Measurements from ENCODE around the gene CDKAL1. TPM values are rescaled to one million over a fixed set of nuclear protein-coding genes. Genes with fewer than 3 reads are reported as not detected.

CDKAL1 gene
- total and polyA plus RNA-seq, 2 of the 8 experiments (the other 6 are each of a cell fraction or from before 2014, with no cell fraction given): 8.4 to 24.6 TPM

GRCh38 chr6:20540683-20541082, 6.4 kb downstream of the CDKAL1 start:
- H3K56ac ChIP-seq (replicated peaks; ENCODE audit: insufficient read length, low read depth, low read length): no peak overlapping the region
- CTCF ChIA-PET (ENCODE audit: partially characterized antibody): interaction anchor here (1.3 kb wide), 1 partner anchor 9 kb away, joined by 3 read pairs; no protein-coding TSS in a partner anchor
- 84% methylated on average over 5 of the region's 5 CpGs; no CpG with 5 or more reads in 1 of the 2 experiments for WGBS, 2 experiments (ENCODE audit: extremely low coverage in 1 of 2, insufficient coverage in 1 of 2, insufficient read length in 1 of 2, insufficient replicate concordance in 2 of 2, low coverage in 1 of 2, low lambda C conversion rate in 2 of 2, missing lambda C conversion rate in 1 of 2)
- H2BK15ac ChIP-seq (ENCODE audit: low read length): no peak overlapping the region
- no peak overlapping the region for H3K9ac ChIP-seq (replicated peaks in 1 of 4; ENCODE audit: extremely low read depth in 1 of 4, low read depth in 3 of 4, low read length in 3 of 4)
- H2BK120ac ChIP-seq (replicated peaks; ENCODE audit: low read depth, low read length): no peak overlapping the region
- no peak overlapping the region for H3K4me3 ChIP-seq (ENCODE audit: extremely low read depth in 1 of 4, insufficient read depth in 2 of 4, low read depth in 3 of 4, low read length in 4 of 4)
- no peaks in the 10 kb centered on the region for H3K27me3 ChIP-seq (replicated peaks in 1 of 4; ENCODE audit: control insufficient read depth in 3 of 4, extremely low read depth in 1 of 4, insufficient read depth in 3 of 4, low read length in 3 of 4)
- no peaks in the 10 kb centered on the region for H3K4me1 ChIP-seq (replicated peaks in 1 of 4; ENCODE audit: control insufficient read depth in 3 of 4, insufficient read depth in 4 of 4, low read length in 3 of 4)
- peaks cover 0 to 3% (median 1%) of the 10 kb centered on the region in 4 experiments; a peak in 2 of 8 replicates for H3K36me3 ChIP-seq (ENCODE audit: control insufficient read depth in 2 of 4, insufficient read depth in 4 of 4, low read length in 3 of 4)
- no peaks in the 10 kb centered on the region for H3K23me2 ChIP-seq (ENCODE audit: low read depth, low read length)
- peaks cover 8% of the 10 kb centered on the region for H3K79me1 ChIP-seq (ENCODE audit: low read depth, low read length)
- H3K79me2 ChIP-seq (ENCODE audit: control insufficient read depth in 1 of 2, insufficient read depth in 2 of 2, low read length in 2 of 2): peaks cover 0 to 37% of the 10 kb centered on the region in 2 experiments; a peak in 2 of 4 replicates
- no peak overlapping the region for H3K4ac ChIP-seq (replicated peaks; ENCODE audit: insufficient read length, low read depth, low read length)
- H3K9me3 ChIP-seq (ENCODE audit: insufficient read depth in 2 of 2, low read depth in 1 of 2, low read length in 1 of 2): no peaks in the 10 kb centered on the region
- DNase-seq (ENCODE audit: low read depth in 1 of 2, low spot score in 2 of 2): no peak
- no peak overlapping the region for H2BK5ac ChIP-seq (ENCODE audit: low read depth, low read length)
- H2AK5ac ChIP-seq (ENCODE audit: low read depth, low read length): no peak overlapping the region
- no peak overlapping the region for H3K18ac ChIP-seq (ENCODE audit: extremely low read depth, low read length)
- no peak overlapping the region for H4K91ac ChIP-seq (replicated peaks; ENCODE audit: insufficient read length, low read length)
- H3K14ac ChIP-seq (ENCODE audit: insufficient read length): no peak overlapping the region
- no peak overlapping the region for H4K5ac ChIP-seq (ENCODE audit: insufficient read length, low read depth, low read length)
- H4K8ac ChIP-seq (ENCODE audit: extremely low read depth, insufficient read depth, low read length): no peak overlapping the region
- no peak overlapping the region for H2BK20ac ChIP-seq (ENCODE audit: low read length)
- H3K27ac ChIP-seq (ENCODE audit: low read depth, low read length): no peak overlapping the region
- POLR2A ChIA-PET (ENCODE audit: partially characterized antibody): interaction anchor here (1.2 kb wide), 1 partner anchor 14 kb away, joined by 6 read pairs; no protein-coding TSS in a partner anchor
- no peak overlapping the region for H2AFZ ChIP-seq (ENCODE audit: low read length)
- H3K4me2 ChIP-seq (ENCODE audit: insufficient read depth in 1 of 2, low read depth in 2 of 2, low read length in 2 of 2): no peak overlapping the region
- no peak overlapping the region for H2BK12ac ChIP-seq (ENCODE audit: low read depth, low read length)
- H3K23ac ChIP-seq (ENCODE audit: insufficient read length): no peak overlapping the region
- peaks cover 2 to 4% of the 10 kb centered on the region in 2 experiments for H4K20me1 ChIP-seq (replicated peaks in 1 of 2; ENCODE audit: control insufficient read depth in 1 of 2, insufficient read depth in 2 of 2, low read length in 2 of 2)
- no peak for FAIRE-seq
- no peak for TF ChIP-seq KDM5A (IDR thresholded peaks at IDR 0.05; ENCODE audit: low read length)
- TF ChIP-seq SUZ12 (IDR thresholded peaks at IDR 0.05; ENCODE audit: low read length): no peak
- TF ChIP-seq KDM1A (IDR thresholded peaks at IDR 0.05; ENCODE audit: borderline replicate concordance, low read length): no peak
- TF ChIP-seq MAX (IDR thresholded peaks at IDR 0.05): no peak
- TF ChIP-seq HDAC6 (IDR thresholded peaks at IDR 0.05; ENCODE audit: low read depth, low read length): no peak
- no peak for TF ChIP-seq SIX5 (IDR thresholded peaks at IDR 0.05; ENCODE audit: low read depth, low read length)
- TF ChIP-seq TCF12 (IDR thresholded peaks at IDR 0.05; ENCODE audit: low read depth, low read length): no peak
- TF ChIP-seq SAP30 (IDR thresholded peaks at IDR 0.05; ENCODE audit: insufficient read depth, insufficient replicate concordance, low read length): no peak
- no peak for TF ChIP-seq MAFK (IDR thresholded peaks at IDR 0.05; ENCODE audit: low read depth, low read length)
- no peak for TF ChIP-seq CHD2 (IDR thresholded peaks at IDR 0.05; ENCODE audit: low read length)
- TF ChIP-seq RXRA (IDR thresholded peaks at IDR 0.05; ENCODE audit: insufficient read depth, low read depth, low read length): no peak
- no peak for TF ChIP-seq SP1 (IDR thresholded peaks at IDR 0.05; ENCODE audit: low read depth, low read length)
- no peak for TF ChIP-seq SP4 (IDR thresholded peaks at IDR 0.05; ENCODE audit: low read length)
- no peak for TF ChIP-seq RNF2 (IDR thresholded peaks at IDR 0.05; ENCODE audit: borderline replicate concordance, low read depth, low read length, missing control alignments, poor library complexity, severe bottlenecking)
- no peak for TF ChIP-seq ZNF274 (IDR thresholded peaks at IDR 0.05; ENCODE audit: borderline replicate concordance, extremely low read depth, low read length)

Measured in H1 (cell line).